Epithelial cell of proximal tubule (primary cell): Measurements from ENCODE around the gene WIF1. TPM values are rescaled to one million over a fixed set of nuclear protein-coding genes. Genes with fewer than 3 reads are reported as not detected.
A peak's percentile ranks its signal among the peaks of the same experiment; 100 is the strongest.

Source experiments
- DNase-seq: peaks from one replicate; pipeline ENCODE4 v3.0.0-alpha.2; 2011; ENCODE audit warnings: low read depth
- H3K4me3 ChIP-seq: 2 replicates; pipeline ENCODE4 v1.5.1; 2011; ENCODE audit warnings: low read depth, mild to moderate bottlenecking, low read length
- CTCF ChIP-seq: conservative IDR thresholded peaks from 2 replicates; pipeline ENCODE4 v1.5.1; 2012; ENCODE audit warnings: low read depth, mild to moderate bottlenecking, low read length
- total RNA-seq: library from RNA; depleted of rRNA; stranded (reverse); fragments of >200 nt; gene quantifications from 2 replicates; pipeline ENCODE4 v1.2.3, GENCODE V29; 2015

The WIF1 gene, protein sequence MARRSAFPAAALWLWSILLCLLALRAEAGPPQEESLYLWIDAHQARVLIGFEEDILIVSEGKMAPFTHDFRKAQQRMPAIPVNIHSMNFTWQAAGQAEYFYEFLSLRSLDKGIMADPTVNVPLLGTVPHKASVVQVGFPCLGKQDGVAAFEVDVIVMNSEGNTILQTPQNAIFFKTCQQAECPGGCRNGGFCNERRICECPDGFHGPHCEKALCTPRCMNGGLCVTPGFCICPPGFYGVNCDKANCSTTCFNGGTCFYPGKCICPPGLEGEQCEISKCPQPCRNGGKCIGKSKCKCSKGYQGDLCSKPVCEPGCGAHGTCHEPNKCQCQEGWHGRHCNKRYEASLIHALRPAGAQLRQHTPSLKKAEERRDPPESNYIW
- total RNA-seq = not detected in 2 replicates

DNA sequence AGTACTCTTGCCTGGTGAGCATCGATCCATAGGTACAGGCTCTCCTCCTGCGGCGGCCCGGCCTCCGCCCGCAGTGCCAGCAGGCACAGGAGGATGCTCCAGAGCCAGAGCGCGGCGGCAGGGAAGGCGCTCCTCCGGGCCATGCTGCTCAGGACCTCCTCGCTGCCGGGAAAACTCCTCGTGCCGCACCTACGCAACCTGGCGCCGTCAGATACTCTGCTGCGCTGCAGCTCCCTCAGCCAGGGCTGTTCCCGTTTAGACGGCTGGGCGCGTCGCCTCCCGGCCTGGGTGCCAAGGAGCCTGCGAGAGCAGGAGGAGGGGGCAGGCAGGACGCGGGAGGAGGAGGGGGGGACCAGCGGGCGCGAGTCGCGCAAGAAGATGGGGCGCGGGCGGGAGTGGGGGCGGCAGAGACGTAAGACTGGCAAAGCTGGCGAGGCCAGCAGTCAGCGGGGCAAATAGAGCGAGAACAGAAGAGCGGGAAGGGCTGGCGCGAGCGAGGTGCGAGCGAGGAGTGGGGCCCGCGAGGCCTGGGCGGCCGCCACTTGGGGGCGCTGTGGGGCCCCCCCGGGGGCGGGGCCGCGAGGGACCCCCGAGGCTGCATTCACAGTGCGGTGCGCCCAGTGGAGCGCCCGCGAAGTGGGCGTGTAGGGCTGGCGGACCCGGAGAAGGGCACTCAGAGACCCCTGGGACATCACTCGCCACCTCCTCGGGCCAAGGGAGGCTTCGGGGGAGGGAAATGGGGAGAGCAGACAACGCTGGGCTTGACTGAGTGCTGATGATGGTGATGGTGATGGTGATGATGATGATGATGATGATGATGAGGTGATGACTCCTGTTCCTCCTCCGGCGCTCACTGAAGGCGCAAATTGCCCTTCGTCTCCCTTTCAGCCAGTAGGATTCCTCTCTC lies at the start of gene WIF1:
Gene WIF1 (minus strand): TSS at position 257 of the 907 bp plus-strand sequence. CDS start 114 bp downstream, at position 143.
- H3K4me3 ChIP-seq = peak within 1 kb of the TSS; percentile 15
- DNase-seq = no peak
- TF ChIP-seq CTCF = peak; percentile 43

DNA sequence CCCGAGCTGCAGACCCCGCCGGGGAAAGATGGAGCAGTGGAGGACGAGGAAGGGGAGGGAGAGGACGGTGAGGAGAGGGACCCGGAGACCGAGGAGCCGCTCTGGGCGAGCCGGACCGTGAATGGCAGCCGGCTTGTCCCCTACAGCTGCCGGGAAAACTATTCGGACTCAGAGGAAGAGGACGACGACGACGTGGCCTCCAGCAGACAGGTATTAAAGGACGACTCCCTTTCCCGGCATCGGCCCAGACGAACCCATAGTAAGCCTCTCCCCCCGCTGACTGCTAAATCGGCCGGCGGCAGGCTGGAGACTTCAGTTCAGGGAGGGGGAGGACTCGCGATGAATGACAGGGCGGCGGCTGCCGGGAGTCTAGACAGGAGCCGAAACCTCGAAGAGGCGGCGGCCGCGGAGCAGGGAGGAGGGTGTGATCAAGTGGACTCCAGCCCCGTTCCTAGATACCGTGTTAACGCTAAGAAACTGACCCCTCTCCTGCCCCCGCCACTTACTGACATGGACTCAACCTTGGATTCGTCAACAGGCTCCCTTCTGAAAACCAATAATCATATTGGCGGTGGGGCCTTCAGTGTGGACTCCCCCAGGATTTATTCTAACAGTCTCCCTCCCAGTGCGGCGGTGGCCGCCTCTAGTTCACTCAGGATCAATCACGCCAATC lies 49.2 kb upstream of the WIF1 start:
- no peak for DNase-seq
- no peak for TF ChIP-seq CTCF
- peak overlapping the region; percentile 75 for H3K4me3 ChIP-seq

DNA sequence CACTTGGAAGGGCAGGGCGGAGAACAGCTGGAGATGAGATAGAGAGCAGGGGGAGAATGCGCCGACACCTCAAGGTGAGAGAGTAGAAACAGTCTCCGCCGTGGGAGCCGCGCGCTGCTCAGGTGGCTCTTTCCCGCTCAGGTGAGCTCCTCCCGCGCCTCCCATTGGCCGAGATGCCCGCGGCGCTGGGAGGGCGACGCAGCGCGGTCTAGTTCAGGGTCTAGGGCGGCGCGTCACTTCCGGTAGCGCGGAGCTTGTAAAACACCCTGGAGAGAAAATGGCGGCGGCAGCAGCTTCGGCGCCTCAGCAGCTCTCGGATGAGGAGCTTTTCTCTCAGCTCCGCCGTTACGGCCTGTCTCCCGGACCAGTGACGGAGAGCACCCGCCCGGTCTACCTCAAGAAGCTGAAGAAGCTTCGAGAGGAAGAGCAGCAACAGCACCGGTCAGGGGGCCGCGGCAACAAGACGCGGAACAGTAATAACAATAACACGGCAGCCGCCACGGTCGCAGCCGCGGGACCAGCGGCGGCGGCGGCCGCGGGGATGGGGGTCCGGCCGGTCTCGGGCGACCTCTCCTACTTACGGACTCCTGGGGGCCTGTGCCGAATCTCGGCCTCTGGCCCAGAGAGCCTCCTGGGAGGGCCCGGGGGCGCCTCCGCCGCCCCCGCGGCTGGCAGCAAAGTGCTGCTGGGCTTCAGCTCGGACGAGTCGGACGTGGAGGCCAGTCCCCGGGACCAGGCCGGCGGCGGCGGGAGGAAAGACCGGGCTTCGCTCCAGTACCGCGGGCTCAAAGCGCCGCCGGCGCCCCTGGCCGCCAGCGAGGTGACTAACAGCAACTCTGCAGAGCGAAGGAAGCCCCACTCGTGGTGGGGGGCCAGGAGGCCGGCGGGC lies 48.5 kb upstream of the WIF1 start, which contains the start of gene LEMD3:
Gene LEMD3 (plus strand): TSS at position 264 of the 889 bp plus-strand sequence. CDS start 14 bp downstream, at position 278.
- peak; percentile 41 for DNase-seq

DNA sequence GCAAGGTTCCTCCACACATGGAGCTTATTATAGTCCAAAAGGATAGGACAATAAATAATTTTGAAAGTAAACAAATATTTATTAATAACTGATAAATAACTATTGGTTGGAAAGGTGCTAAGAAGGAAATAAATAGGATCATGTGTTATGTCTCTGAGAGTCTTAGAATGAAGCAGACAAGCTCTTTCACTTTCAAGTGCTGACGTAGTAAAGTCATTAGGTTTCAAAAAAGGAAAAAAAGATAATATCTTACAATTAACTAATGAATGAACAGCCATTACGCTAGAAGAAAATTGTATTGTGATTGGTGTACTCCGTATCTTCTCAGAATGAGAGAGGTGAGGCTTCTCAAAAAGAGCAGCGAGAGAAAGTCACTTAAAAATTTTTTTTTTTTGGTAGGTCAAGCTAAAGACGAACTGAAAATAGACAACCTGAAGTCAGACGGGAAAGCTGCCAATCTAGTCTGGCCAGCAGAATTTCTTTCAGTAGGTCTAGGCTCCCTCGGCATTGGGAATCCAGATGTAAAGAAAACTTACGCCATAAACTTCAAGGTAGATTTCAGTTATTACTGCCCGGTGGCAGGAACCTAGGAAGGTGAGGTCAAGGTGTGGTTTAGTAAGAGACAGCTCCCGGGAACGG lies 47.7 kb upstream of the WIF1 start:
- TF ChIP-seq CTCF = no peak
- H3K4me3 ChIP-seq = peak overlapping the region; percentile 75
- no peak for DNase-seq

More for the DNA sequence above, 48.5 kb upstream of the WIF1 start, which contains the start of gene LEMD3:
- H3K4me3 ChIP-seq = peak within 1 kb of the TSS; percentile 75
- TF ChIP-seq CTCF = no peak

- no peak for DNase-seq
- no peak for TF ChIP-seq CTCF
- no peak overlapping the region for H3K4me3 ChIP-seq
Observed at GRCh38 chr12:65164774-65165173, 43.7 kb upstream of the WIF1 start.
